ENCODE data around the gene GHR. TPM values are rescaled to one million over a fixed set of nuclear protein-coding genes. Genes with fewer than 3 reads are reported as not detected.
"Not testable (repeated sequence)": the region's sequence is repeated elsewhere in the genome, so short reads cannot be mapped to it uniquely, and the experiment has no call there.

The GHR gene
- total and polyA plus RNA-seq, 7 donors = 0.46 to 22.8 (median 9.1) TPM

DNA sequence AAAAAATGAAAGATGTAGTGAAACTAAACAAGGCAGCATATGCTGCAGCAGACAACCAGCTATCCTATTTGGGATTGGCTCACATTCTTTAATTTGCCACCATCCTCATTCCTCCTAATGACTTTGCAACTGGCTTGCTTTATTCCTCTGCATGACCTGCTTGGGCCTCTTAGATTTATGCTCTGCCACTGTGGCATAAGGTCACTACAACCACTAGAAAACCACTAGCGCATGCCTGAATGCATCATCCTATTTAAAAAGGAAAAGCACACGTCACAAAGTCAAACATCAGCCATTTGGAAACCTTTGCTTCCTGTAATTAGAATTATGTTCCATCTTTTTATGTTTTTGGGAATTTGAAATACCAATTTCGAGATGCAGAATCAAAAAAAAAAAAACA is 292.5 kb downstream of the GHR start:
- no peak for TF ChIP-seq POLR2A (IDR thresholded peaks at IDR 0.05)
- TF ChIP-seq, protein P1, sequence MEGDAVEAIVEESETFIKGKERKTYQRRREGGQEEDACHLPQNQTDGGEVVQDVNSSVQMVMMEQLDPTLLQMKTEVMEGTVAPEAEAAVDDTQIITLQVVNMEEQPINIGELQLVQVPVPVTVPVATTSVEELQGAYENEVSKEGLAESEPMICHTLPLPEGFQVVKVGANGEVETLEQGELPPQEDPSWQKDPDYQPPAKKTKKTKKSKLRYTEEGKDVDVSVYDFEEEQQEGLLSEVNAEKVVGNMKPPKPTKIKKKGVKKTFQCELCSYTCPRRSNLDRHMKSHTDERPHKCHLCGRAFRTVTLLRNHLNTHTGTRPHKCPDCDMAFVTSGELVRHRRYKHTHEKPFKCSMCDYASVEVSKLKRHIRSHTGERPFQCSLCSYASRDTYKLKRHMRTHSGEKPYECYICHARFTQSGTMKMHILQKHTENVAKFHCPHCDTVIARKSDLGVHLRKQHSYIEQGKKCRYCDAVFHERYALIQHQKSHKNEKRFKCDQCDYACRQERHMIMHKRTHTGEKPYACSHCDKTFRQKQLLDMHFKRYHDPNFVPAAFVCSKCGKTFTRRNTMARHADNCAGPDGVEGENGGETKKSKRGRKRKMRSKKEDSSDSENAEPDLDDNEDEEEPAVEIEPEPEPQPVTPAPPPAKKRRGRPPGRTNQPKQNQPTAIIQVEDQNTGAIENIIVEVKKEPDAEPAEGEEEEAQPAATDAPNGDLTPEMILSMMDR (IDR thresholded peaks at IDR 0.05) = no peak
- no peak for TF ChIP-seq EP300 (IDR thresholded peaks at IDR 0.05)
- no peak for TF ChIP-seq POLR2AphosphoS5 (IDR thresholded peaks at IDR 0.05)
- H3K4me3 ChIP-seq = no peak overlapping the region
- no peak overlapping the region for H3K27ac ChIP-seq
- intact Hi-C loops (cut with DNase I) = no loop called here
- no peaks in the 10 kb centered on the region for H3K4me1 ChIP-seq
- H3K36me3 ChIP-seq = peaks cover 0 to 10% (median 0%) of the 10 kb centered on the region in 4 donors
- no peaks in the 10 kb centered on the region for H3K9me3 ChIP-seq
- WGBS, 2 donors = 60 to 87% methylated on average over 3 of the region's 3 CpGs
- no peaks in the 10 kb centered on the region for H3K27me3 ChIP-seq
- no peak for DNase-seq

DNA sequence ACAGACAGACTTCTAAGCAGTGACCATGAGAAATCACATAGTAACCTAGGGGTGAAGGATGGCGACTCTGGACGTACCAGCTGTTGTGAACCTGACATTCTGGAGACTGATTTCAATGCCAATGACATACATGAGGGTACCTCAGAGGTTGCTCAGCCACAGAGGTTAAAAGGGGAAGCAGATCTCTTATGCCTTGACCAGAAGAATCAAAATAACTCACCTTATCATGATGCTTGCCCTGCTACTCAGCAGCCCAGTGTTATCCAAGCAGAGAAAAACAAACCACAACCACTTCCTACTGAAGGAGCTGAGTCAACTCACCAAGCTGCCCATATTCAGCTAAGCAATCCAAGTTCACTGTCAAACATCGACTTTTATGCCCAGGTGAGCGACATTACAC is 295.4 kb downstream of the GHR start:
- Histone ChIP-seq H3K4me3 (no peak overlapping the region), H3K9me3 (no peaks in the 10 kb centered on the region), H3K36me3 (peaks cover 0 to 10% (median 0%) of the 10 kb centered on the region in 4 donors), H3K27ac (no peak overlapping the region), H3K4me1 (no peaks in the 10 kb centered on the region), H3K27me3 (no peaks in the 10 kb centered on the region)
- TF ChIP-seq, protein P1 (IDR thresholded peaks at IDR 0.05) = no peak
- TF ChIP-seq POLR2A (IDR thresholded peaks at IDR 0.05) (no peak), POLR2AphosphoS5 (IDR thresholded peaks at IDR 0.05) (no peak), EP300 (IDR thresholded peaks at IDR 0.05) (no peak)
- no peak for DNase-seq
- intact Hi-C loops (cut with DNase I) = no loop called here
- 57 to 87% methylated on average over 4 of the region's 4 CpGs for WGBS, 2 donors

DNA sequence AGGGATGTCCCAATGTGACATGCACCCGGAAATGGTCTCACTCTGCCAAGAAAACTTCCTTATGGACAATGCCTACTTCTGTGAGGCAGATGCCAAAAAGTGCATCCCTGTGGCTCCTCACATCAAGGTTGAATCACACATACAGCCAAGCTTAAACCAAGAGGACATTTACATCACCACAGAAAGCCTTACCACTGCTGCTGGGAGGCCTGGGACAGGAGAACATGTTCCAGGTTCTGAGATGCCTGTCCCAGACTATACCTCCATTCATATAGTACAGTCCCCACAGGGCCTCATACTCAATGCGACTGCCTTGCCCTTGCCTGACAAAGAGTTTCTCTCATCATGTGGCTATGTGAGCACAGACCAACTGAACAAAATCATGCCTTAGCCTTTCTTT is 295.8 kb downstream of the GHR start:
- H3K4me3 ChIP-seq = no peak overlapping the region
- H3K27me3 ChIP-seq = no peaks in the 10 kb centered on the region
- WGBS, 2 donors = 81 to 89% methylated on average over 2 of the region's 2 CpGs
- H3K4me1 ChIP-seq = no peaks in the 10 kb centered on the region
- TF ChIP-seq POLR2AphosphoS5 (IDR thresholded peaks at IDR 0.05) (no peak), EP300 (IDR thresholded peaks at IDR 0.05) (no peak), POLR2A (IDR thresholded peaks at IDR 0.05) (no peak)
- TF ChIP-seq, protein P1 (IDR thresholded peaks at IDR 0.05) = no peak
- no peak for DNase-seq
- intact Hi-C loops (cut with DNase I) = no loop called here
- H3K36me3 ChIP-seq = peaks cover 0 to 10% (median 0%) of the 10 kb centered on the region in 4 donors
- no peak overlapping the region for H3K27ac ChIP-seq
- no peaks in the 10 kb centered on the region for H3K9me3 ChIP-seq

DNA sequence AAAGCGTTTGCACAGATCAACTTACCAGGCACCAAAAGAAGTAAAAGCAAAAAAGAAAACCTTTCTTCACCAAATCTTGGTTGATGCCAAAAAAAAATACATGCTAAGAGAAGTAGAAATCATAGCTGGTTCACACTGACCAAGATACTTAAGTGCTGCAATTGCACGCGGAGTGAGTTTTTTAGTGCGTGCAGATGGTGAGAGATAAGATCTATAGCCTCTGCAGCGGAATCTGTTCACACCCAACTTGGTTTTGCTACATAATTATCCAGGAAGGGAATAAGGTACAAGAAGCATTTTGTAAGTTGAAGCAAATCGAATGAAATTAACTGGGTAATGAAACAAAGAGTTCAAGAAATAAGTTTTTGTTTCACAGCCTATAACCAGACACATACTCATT is 297.0 kb downstream of the GHR start:
- no peaks in the 10 kb centered on the region for H3K9me3 ChIP-seq
- peaks cover 0 to 10% (median 0%) of the 10 kb centered on the region in 4 donors for H3K36me3 ChIP-seq
- TF ChIP-seq POLR2AphosphoS5 (IDR thresholded peaks at IDR 0.05) (no peak), EP300 (IDR thresholded peaks at IDR 0.05) (no peak), POLR2A (IDR thresholded peaks at IDR 0.05) (no peak)
- TF ChIP-seq, protein P1 (IDR thresholded peaks at IDR 0.05) = no peak
- no peaks in the 10 kb centered on the region for H3K4me1 ChIP-seq
- H3K4me3 ChIP-seq = no peak overlapping the region
- no peak for DNase-seq
- H3K27ac ChIP-seq = no peak overlapping the region
- no peaks in the 10 kb centered on the region for H3K27me3 ChIP-seq
- 18 to 34% methylated on average over 6 of the region's 6 CpGs for WGBS, 2 donors
- intact Hi-C loops (cut with DNase I) = no loop called here

DNA sequence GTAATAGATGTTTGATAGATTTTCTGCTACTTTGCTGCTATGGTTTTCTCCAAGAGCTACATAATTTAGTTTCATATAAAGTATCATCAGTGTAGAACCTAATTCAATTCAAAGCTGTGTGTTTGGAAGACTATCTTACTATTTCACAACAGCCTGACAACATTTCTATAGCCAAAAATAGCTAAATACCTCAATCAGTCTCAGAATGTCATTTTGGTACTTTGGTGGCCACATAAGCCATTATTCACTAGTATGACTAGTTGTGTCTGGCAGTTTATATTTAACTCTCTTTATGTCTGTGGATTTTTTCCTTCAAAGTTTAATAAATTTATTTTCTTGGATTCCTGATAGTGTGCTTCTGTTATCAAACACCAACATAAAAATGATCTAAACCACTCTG is 298.2 kb downstream of the GHR start:
- DNase-seq = no peak
- intact Hi-C loops (cut with DNase I) = no loop called here
- no peak for TF ChIP-seq EP300 (IDR thresholded peaks at IDR 0.05)
- TF ChIP-seq POLR2AphosphoS5 (IDR thresholded peaks at IDR 0.05) = no peak
- no peak for TF ChIP-seq POLR2A (IDR thresholded peaks at IDR 0.05)
- TF ChIP-seq, protein P1 (IDR thresholded peaks at IDR 0.05) = no peak
- Histone ChIP-seq H3K36me3 (peaks cover 0 to 10% (median 0%) of the 10 kb centered on the region in 4 donors), H3K9me3 (no peaks in the 10 kb centered on the region), H3K4me1 (no peaks in the 10 kb centered on the region), H3K27me3 (no peaks in the 10 kb centered on the region), H3K27ac (no peak overlapping the region), H3K4me3 (no peak overlapping the region)

DNA sequence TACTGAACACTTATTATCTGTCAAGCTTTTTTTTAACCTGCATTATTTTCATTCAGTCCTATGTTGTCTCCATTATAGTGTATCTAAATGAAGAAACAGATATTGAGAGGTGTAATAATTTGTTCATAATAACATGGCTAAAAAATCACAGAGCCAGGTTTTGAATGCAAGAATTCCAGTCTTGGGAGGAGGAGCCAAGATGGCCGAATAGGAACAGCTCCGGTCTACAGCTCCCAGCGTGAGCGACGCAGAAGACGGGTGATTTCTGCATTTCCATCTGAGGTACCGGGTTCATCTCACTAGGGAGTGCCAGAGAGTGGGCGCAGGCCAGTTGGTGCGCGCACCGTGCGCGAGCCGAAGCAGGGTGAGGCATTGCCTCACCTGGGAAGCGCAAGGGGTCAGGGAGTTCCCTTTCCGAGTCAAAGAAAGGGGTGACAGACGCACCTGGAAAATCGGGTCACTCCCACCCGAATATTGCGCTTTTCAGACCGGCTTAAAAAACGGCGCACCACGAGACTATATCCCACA is 311.4 kb downstream of the GHR start:
- H3K9me3 ChIP-seq; H3K36me3 ChIP-seq; H3K27me3 ChIP-seq; H3K4me3 ChIP-seq; H3K27ac ChIP-seq; DNase-seq; intact Hi-C loops (cut with DNase I); H3K4me1 ChIP-seq: not testable (repeated sequence)
- 95 to 97% methylated on average over 16 to 17 of the region's 24 CpGs for WGBS, 2 donors
